GM15510 (cell line): ENCODE measurements around the gene BNIP3.

Source experiments
- POLR2A ChIP-seq: IDR thresholded peaks from 3 replicates; pipeline ENCODE4 v1.6.1; 2011; ENCODE audit warnings: borderline replicate concordance; ENCODE audit not compliant: insufficient read length; ENCODE audit errors: extremely low read depth

Gene BNIP3

DNA sequence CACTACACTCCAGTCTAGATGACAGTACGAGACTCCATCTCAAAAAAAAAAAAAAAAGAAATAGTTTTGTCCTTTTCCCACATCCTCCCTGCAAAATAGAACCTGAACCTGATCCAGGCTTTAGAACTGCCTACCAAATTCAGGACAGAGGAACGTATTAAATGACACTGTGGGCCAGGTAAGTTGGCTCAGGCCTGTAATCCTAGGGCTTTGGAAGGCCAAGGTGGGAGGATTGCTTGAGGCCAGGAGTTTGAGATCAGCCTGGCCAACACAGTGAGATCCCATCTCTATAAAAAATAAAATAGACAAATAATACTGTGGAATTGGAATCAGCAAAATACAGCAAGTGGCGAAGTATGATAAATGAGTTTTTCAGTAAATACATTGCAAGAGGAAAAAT, 10.0 kb upstream of the BNIP3 start:
- no peak for TF ChIP-seq POLR2A

DNA sequence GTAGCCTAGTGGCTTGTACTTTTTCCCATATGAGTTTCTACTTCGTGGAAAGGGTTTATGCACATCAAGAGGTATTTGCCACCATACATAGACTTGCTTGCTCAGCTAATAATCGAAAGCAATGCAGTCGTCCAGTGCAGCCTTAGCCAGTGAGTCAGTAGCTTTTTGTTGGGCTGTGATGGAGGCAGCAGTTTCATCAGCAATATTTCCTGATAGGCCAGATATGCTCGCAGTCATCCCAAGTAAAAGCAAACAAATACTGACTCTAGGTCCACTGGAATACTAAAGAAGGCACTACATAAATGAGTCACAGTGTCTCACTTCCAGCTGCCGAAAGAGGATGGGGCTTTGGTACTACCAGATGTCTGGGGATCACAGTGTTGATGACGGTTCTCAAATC, 2.1 kb upstream of the BNIP3 start:
- no peak for TF ChIP-seq POLR2A

GRCh38 chr10:131982796-131983195, 1.1 kb upstream of the BNIP3 start:
- TF ChIP-seq POLR2A: no peak

DNA sequence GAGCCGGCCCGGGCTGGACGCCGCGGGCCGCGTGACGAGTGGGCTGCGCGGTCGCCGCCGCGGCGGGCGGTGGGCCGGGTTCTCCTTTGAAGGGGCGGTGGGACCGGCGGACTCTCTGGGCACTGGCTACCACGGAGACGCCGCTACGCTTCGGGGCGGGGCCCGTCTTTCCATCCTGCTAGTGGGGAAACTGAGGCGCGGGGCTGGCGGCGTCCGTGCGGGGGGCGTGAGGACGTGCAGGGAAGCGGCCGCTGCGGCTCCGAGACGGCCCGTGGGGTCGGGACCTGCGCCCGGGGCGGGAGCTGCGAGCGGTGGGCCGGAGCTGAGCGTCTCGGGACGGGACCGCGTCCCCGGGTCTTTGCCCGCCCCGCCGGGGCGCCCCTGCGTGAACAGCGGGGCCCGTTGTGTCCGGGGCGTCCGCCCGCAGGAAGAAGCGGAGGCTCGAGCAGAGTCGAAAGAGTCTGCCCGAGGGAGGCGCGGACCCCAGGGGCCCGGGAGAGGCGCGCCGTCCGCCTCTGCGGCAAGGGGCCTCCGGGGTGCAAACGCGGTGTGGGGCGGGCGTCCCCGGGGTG, 548 bp upstream of the BNIP3 start:
- TF ChIP-seq POLR2A: peak; percentile 57

DNA sequence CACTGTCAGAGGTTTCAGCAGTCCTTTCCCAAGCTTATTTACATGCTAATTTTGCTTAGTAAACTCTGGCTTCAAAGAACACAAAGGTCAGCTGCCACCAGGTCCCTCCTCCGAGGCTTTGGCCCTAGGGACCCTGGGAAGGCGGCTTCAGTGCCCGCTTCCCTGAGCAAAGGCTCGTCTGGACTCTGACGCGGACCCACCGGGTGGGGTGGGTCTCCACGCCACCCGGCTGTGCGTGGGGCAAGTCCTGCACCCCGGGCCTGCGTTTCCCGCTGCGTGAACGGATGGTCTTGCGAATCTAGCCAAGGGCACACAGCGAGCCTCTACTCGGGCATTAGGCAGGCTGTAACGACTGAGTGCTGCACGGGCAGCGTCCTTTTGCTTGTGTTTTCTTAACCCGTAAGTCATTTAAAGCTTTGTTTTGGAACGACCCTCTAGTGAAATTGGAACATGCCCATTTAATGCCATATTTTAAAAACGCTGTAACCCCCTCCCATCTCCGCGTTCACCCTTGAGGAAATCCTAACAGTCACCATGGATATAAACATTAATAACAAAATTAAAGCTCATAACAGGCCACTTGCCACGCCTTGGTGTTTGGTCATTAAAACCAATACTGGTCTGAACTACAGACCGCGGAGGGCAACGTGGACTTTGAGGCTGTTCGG, 828 bp downstream of the BNIP3 start:
- TF ChIP-seq POLR2A: no peak

- TF ChIP-seq POLR2A: no peak
Measured at GRCh38 chr10:131980321-131980720, 1.4 kb downstream of the BNIP3 start.

DNA sequence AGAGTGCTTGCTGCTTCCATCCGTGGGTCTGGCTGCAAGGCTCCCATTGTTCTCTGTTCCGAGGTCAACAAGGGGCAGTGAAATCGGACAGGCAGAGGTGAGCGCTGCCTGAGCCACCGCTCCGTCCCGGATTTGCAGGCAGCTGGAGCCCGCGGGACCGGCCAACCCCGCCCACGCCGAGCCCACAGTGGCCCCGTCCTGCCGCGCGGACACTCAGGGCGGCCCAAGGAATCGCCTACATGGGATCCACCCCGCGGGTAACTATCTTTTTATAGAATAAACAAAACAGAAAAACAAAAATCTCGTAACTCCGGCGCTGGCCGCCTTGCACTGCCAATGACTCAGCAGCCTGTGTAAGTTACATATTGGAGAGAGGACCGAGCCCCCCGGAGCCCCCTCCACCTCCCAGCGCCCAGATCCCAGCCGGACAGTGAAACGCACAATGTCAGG, 1.9 kb downstream of the BNIP3 start:
- no peak for TF ChIP-seq POLR2A

DNA sequence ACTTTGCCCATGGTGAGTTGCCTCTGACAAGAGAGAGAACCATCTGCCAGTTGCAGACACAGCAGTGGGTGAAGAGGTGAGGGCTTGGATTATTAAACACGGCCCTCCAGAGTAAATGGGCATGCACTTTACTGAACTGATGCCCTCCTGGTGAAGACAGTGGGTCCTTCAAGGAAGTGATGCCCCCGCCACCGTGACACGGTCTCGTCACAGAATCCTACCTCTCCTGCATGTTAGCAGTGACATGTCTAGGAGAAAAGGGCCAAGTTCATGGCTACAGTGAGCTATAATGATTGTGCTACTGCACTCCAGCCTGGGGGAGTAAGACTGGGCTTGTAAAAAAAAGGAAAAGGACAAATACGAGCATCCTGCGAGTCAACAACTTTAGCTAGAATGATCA, 2.4 kb downstream of the BNIP3 start:
- no peak for TF ChIP-seq POLR2A

DNA sequence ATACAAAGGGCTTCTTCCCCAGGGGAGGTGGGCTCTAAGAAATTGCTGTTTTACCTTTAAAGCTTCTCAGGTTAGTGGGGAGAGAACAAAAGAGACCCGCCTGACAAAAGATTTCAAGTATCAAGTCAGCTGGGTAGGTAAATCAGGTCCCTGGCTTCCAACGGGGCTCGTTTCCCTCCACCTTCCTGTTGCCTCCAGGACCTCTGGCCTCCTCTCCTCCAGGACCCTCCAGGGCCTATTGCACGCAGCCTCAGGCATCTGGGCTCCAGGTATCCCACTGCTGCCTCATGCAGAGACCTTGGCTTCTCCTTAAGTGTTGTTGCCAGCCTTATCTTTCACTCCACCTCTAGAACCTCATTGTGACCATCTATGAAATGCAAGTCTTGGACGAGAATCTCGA, 2.9 kb downstream of the BNIP3 start:
- no peak for TF ChIP-seq POLR2A

DNA sequence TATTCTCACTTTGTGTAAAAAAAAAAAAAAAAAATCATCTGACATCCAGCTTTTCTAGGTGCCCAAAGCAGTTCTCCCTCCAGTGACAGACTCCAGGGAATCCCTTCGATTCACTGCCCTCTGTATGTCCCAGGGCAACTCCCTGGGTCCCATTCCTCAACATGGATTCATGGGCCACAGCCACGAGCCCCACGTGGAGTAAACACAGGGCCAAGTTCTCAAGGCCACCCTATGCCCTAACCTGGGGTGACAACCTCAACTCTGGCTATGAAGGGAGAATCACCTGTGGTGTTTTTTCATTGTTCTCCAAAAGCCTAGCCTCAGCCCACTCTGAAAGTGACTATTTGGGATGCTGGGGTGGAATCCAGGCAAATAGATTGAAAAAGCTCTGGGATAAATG, 3.4 kb downstream of the BNIP3 start:
- TF ChIP-seq POLR2A: no peak

DNA sequence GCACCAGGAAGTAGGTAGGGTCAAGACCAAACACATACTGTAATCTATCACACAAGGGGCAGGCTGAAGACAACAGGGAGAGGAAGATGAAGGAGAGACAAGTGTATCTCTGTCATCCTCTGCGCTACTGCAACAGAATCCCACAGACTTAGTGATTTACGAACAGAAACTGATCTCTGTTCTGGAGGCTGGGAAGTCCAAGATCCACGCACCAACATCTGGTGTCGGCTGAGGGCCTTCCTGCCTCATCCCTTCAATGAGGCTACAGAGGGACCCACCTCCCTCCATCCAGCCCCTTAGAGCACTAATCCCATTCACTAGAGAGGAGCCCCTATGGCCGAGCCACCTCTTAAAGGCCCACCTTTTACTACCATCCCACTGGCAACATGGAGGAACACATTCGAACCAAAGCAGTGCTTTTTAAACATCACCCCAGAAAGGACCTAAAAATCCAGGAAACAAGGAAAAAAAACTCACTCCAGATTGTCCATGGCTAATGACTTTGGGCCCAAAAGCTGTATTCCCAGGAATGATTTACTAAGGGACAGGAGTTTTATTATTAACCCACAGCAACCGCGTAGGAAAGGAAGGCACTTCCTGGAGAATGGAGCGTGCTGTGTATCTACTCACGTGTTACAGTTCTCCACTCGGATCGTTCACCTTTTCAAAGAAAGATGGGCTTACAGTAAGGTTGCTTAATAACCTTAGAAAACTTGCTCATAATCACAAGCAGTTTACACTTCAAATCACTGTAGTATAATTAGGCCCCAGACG, 4.2 kb downstream of the BNIP3 start:
- TF ChIP-seq POLR2A: no peak

- TF ChIP-seq POLR2A: no peak
Measured at GRCh38 chr10:131975796-131976195, 5.9 kb downstream of the BNIP3 start.

- TF ChIP-seq POLR2A: no peak
Measured at GRCh38 chr10:131975003-131975402, 6.7 kb downstream of the BNIP3 start.

DNA sequence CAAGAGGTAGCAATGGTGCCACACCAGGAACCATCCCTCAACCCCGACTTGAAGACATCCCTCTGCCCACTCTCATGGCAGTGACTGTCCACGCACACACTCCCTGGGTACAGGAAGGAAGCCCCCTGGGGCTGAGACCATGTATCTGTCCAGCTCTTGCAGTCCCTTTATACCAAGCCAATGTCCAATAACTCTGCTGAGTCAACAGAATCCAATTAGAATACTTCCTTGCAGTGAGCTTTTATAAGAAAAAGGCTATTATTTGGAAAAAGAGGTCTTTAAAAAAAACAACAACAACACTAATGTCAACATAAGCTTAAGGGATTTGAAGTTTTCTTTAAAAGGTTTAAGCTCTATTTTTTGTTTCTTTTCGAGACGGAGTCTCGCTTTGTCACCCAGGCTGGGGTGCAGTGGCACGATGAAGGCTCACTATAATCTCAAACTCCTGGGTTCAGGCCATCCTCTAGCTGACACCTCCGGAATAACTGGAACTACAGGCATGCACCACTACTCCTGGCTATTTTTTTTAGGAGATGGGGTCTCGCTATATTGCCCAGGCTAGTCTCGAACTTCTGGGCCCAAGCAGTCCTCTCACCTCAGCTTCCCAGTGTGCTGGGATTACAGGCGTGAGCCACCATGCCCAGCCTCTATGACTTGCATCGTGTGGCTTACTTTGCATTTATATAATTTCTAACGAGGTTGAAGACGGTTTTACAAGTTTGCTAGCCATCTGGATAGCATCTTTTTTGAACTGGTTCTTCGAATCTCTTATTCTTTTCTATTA, 7.5 kb downstream of the BNIP3 start:
- no peak for TF ChIP-seq POLR2A
